K562 (cell line): Measurements from ENCODE around the gene PPT1. TPM values are rescaled to one million over a fixed set of nuclear protein-coding genes. Genes with fewer than 3 reads are reported as not detected.
A peak's percentile ranks its signal among the peaks of the same experiment; 100 is the strongest.

Experiments used
- BCLAF1 ChIP-seq, 2 experiments: fragments of 450-650 bp in 1 of 2; IDR thresholded peaks; 2 replicates each; pipeline ENCODE4 v1.6.1; 2011 to 2017; ENCODE audit warnings: low read depth in 2 of 2, antibody characterized with exemption in 1 of 2, borderline replicate concordance in 1 of 2, low read length in 1 of 2, mild to moderate bottlenecking in 1 of 2, mixed read lengths in 1 of 2; ENCODE audit not compliant: control insufficient read depth in 1 of 2
- CEBPG ChIP-seq, 3 experiments: fragments of 200-800 bp in 1 of 3; sonication (Bioruptor generic) in 1 of 3; sonication (generic) in 1 of 3; formaldehyde crosslinking in 1 of 3; IDR thresholded peaks in 2 of 3; conservative IDR thresholded peaks in 1 of 3; 2 replicates each; pipeline versions ENCODE4 v1.6.1 to v1.8.0; 2016 to 2022; ENCODE audit warnings: missing compliant biosample characterization in 2 of 3, missing genetic modification characterization in 2 of 3, mild to moderate bottlenecking in 1 of 3, missing genetic modification reagents in 1 of 3
- ELK1 ChIP-seq: sonication (generic); formaldehyde crosslinking; IDR thresholded peaks from 2 replicates; pipeline ENCODE4 v1.8.1; 2022; ENCODE audit warnings: missing genetic modification reagents
- ID3 ChIP-seq, 2 experiments: fragments of 250-450 bp in 1 of 2; fragments of 450-650 bp in 1 of 2; sonication (Bioruptor Pico) in 1 of 2; IDR thresholded peaks; 2 replicates each; pipeline versions ENCODE4 v1.6.1 to v1.8.0; 2016 to 2021; ENCODE audit warnings: mild to moderate bottlenecking in 2 of 2, moderate library complexity in 2 of 2, missing compliant biosample characterization in 1 of 2, missing genetic modification characterization in 1 of 2
- IRF2 ChIP-seq: sonication (generic); formaldehyde crosslinking; IDR thresholded peaks from 2 replicates; pipeline ENCODE4 v1.8.1; 2022; ENCODE audit warnings: mild to moderate bottlenecking, missing genetic modification reagents
- TBL1XR1 ChIP-seq, 2 experiments: IDR thresholded peaks; 2 replicates each; pipeline ENCODE4 v1.6.1; 2012; ENCODE audit warnings: improper control_type of control experiment in 2 of 2, low read length in 2 of 2, mild to moderate bottlenecking in 1 of 2
- U2AF2 ChIP-seq: fragments of 200-400 bp; formaldehyde crosslinking; optimal IDR thresholded peaks from 2 replicates; pipeline ENCODE3; 2017; ENCODE audit warnings: low read depth, mild to moderate bottlenecking, low read length
- VEZF1 ChIP-seq: fragments of 200-800 bp; sonication (Bioruptor generic); IDR thresholded peaks from 2 replicates; pipeline ENCODE4 v1.6.1; 2017; ENCODE audit warnings: missing genetic modification characterization, missing compliant biosample characterization
- ZBTB7A ChIP-seq: IDR thresholded peaks from 2 replicates; pipeline ENCODE4 v1.6.1; 2011; ENCODE audit warnings: low read depth, mild to moderate bottlenecking, low read length, moderate library complexity, borderline replicate concordance; ENCODE audit not compliant: control insufficient read depth
- ZBTB8A ChIP-seq: fragments of 450-650 bp; IDR thresholded peaks from 2 replicates; pipeline ENCODE4 v1.6.1; 2018; ENCODE audit warnings: mild to moderate bottlenecking, moderate library complexity; ENCODE audit not compliant: partially characterized antibody
- ZNF398 ChIP-seq: fragments of 250-450 bp; sonication (Bioruptor Pico); IDR thresholded peaks from 2 replicates; pipeline ENCODE4 v1.8.0; 2021; ENCODE audit warnings: moderate library complexity, mild to moderate bottlenecking, inconsistent platforms
- ZNF431 ChIP-seq: sonication (generic); formaldehyde crosslinking; IDR thresholded peaks from 2 replicates; pipeline ENCODE4 v1.8.0; 2022; ENCODE audit warnings: mild to moderate bottlenecking, missing genetic modification reagents
- polyA plus RNA-seq, 8 experiments: library from polyadenylated mRNA; depleted of rRNA in 4 of 8; stranded (reverse) in 5 of 8; unstranded in 3 of 8; fragments of >200 nt; fragmentation: Nextera tagmentation in 2 of 8; fragmentation: Illumina TruSeq in 1 of 8; extraction: Ambion mirVana in 2 of 8; extraction: Trizol in 1 of 8; gene quantifications; 2 replicates each; pipeline versions ENCODE4 v1.2.1 to v1.2.3, GENCODE V29; 2011 to 2014; ENCODE audit warnings: inconsistent platforms in 1 of 8, missing spikeins in 1 of 8
- total RNA-seq, 7 experiments: library from RNA; depleted of rRNA in 6 of 7; stranded (reverse); fragments of >200 nt in 6 of 7; fragmentation: Illumina TruSeq in 2 of 7; extraction: Trizol in 2 of 7; gene quantifications; 2 replicates each; pipeline versions ENCODE4 v1.2.1 to v1.2.3, GENCODE V29; 2011 to 2021; ENCODE audit warnings: low replicate concordance in 1 of 7

PPT1 gene
- total and polyA plus RNA-seq, 9 of the 15 experiments (the other 6 are each of a cell fraction or from before 2014, with no cell fraction given), result 72.2 to 285 (median 143) TPM

GRCh38 chr1:40040511-40041465 lies 56.3 kb downstream of the PPT1 start, which contains the start of gene CAP1 (continued):
- TF ChIP-seq ZNF398 (no peak), ID3 (CRISPR knock-in tag; IDR thresholded peaks at IDR 0.05) (no peak), ID3 (tag; IDR thresholded peaks at IDR 0.05) (no peak), IRF2 (CRISPR knock-in tag) (no peak), ELK1 (CRISPR knock-in tag) (no peak), VEZF1 (CRISPR knock-in tag) (peak; percentile 69), CEBPG (CRISPR knock-in tag; IDR thresholded peaks at IDR 0.05) (no peak; the same call in 1 of the 2 replicates), CEBPG (tag; conservative IDR thresholded peaks at IDR 0.05 in 1 of 2, IDR thresholded peaks at IDR 0.05 in 1 of 2) (no peak), BCLAF1 (IDR thresholded peaks at IDR 0.05; ENCODE audit: borderline replicate concordance in 1 of 2, control insufficient read depth in 1 of 2, low read depth in 2 of 2, low read length in 1 of 2) (peak in 1 of 2 experiments; percentile 95; a peak in 2 of 4 replicates), TBL1XR1 (IDR thresholded peaks at IDR 0.05; ENCODE audit: low read length in 2 of 2) (no peak; a peak in 1 of 4 replicates), ZBTB7A (peak; percentile 32; the same call in 1 of the 2 replicates), U2AF2 (no peak), ZNF431 (CRISPR knock-in tag) (0 out of 2 replicates have a peak, but pooled peaks have one; percentile 43), ZBTB8A (no peak)
